PC-9 (cell line): ENCODE measurements around the gene ANO1.

Source experiments
- CTCF ChIP-seq: fragments of 200-600 bp; sonication (generic); conservative IDR thresholded peaks from 2 replicates; pipeline ENCODE4 v1.6.1; 2017; ENCODE audit warnings: mixed run types, antibody characterized with exemption, mild to moderate bottlenecking, moderate library complexity
- EZH2 ChIP-seq: fragments of 200-600 bp; sonication (generic); IDR thresholded peaks from 2 replicates; pipeline ENCODE4 v1.8.0; 2017; ENCODE audit warnings: antibody characterized with exemption, low read depth

- TF ChIP-seq CTCF (no peak), EZH2 (no peak)
These were observed 75.1 kb downstream of the ANO1 start for GRCh38 chr11:70153133-70153727.
